GM19043 (cell line): Measurements from ENCODE around the gene RSRC2.
"Not testable (repeated sequence)": the region's sequence is repeated elsewhere in the genome, so short reads cannot be mapped to it uniquely, and the experiment has no call there.

ENCODE experiments used
- ATAC-seq: cut with Tn5 transposase; IDR thresholded peaks from one replicate; pipeline ENCODE4 v1.9.1; 2021; ENCODE audit warnings: low read depth; ENCODE audit not compliant: unreplicated experiment

Gene RSRC2

GRCh38 chr12:122519418-122519817 is 7.3 kb downstream of the RSRC2 start:
- no peak for ATAC-seq

GRCh38 chr12:122518908-122519307 is 7.8 kb downstream of the RSRC2 start:
- no peak for ATAC-seq

GRCh38 chr12:122517877-122518276 is 8.9 kb downstream of the RSRC2 start:
- ATAC-seq, result no peak

- no peak for ATAC-seq
Observed at GRCh38 chr12:122516544-122517361, 10.0 kb downstream of the RSRC2 start.

- no peak for ATAC-seq
Observed at GRCh38 chr12:122515275-122515674, 11.5 kb downstream of the RSRC2 start.

GRCh38 chr12:122513660-122514059 is 13.1 kb downstream of the RSRC2 start:
- no peak for ATAC-seq

GRCh38 chr12:122513028-122513427 is 13.7 kb downstream of the RSRC2 start:
- not testable (repeated sequence) for ATAC-seq

GRCh38 chr12:122508163-122508562 is 18.6 kb downstream of the RSRC2 start:
- no peak for ATAC-seq

GRCh38 chr12:122506393-122506938 is 20.3 kb downstream of the RSRC2 start:
- ATAC-seq, result no peak

- no peak for ATAC-seq
Observed at GRCh38 chr12:122505419-122506051, 21.2 kb downstream of the RSRC2 start.

GRCh38 chr12:122503783-122504590 is 22.7 kb downstream of the RSRC2 start:
- ATAC-seq, result no peak

- ATAC-seq, result no peak
Observed at GRCh38 chr12:122503147-122503751, 23.5 kb downstream of the RSRC2 start.

GRCh38 chr12:122501489-122501989 is 25.2 kb downstream of the RSRC2 start:
- no peak for ATAC-seq

- ATAC-seq, result peak; percentile 90
Observed at GRCh38 chr12:122500685-122501488, 25.8 kb downstream of the RSRC2 start, which contains the start of gene ZCCHC8. Gene ZCCHC8 (minus strand): TSS chr12:122500932. CDS start chr12:122500840, 92 bp downstream.

- ATAC-seq, result peak; percentile 11
Observed at GRCh38 chr12:122499991-122500684, 26.6 kb downstream of the RSRC2 start.

GRCh38 chr12:122495258-122495657 is 31.5 kb downstream of the RSRC2 start:
- no peak for ATAC-seq

- ATAC-seq, result not testable (repeated sequence)
Observed at GRCh38 chr12:122493222-122493621, 33.5 kb downstream of the RSRC2 start.

- no peak for ATAC-seq
Observed at GRCh38 chr12:122491991-122492390, 34.7 kb downstream of the RSRC2 start.

GRCh38 chr12:122489038-122489437 is 37.7 kb downstream of the RSRC2 start:
- ATAC-seq, result no peak
